Fibroblast of skin of scalp (primary cell): ENCODE results near the gene MBTPS2. TPM values are rescaled to one million over a fixed set of nuclear protein-coding genes. Genes with fewer than 3 reads are reported as not detected.
"Not testable (repeated sequence)": the region's sequence is repeated elsewhere in the genome, so short reads cannot be mapped to it uniquely, and the experiment has no call there.

ENCODE experiments used
- DNase-seq: peaks from one replicate; pipeline ENCODE4 v3.0.0-alpha.2; 2013
- polyA plus RNA-seq, 2 experiments: library from polyadenylated mRNA; unstranded; fragments of 120-200 nt; gene quantifications; one replicate each; pipeline ENCODE4 v1.2.1, GENCODE V29; 2013; ENCODE audit not compliant: insufficient read length in 2 of 2

Gene MBTPS2
- polyA plus RNA-seq (2013, experiment 1 of 2; ENCODE audit: insufficient read length) = 19.5 TPM
- 23.2 TPM for polyA plus RNA-seq (2013, experiment 2 of 2; ENCODE audit: insufficient read length)

DNA sequence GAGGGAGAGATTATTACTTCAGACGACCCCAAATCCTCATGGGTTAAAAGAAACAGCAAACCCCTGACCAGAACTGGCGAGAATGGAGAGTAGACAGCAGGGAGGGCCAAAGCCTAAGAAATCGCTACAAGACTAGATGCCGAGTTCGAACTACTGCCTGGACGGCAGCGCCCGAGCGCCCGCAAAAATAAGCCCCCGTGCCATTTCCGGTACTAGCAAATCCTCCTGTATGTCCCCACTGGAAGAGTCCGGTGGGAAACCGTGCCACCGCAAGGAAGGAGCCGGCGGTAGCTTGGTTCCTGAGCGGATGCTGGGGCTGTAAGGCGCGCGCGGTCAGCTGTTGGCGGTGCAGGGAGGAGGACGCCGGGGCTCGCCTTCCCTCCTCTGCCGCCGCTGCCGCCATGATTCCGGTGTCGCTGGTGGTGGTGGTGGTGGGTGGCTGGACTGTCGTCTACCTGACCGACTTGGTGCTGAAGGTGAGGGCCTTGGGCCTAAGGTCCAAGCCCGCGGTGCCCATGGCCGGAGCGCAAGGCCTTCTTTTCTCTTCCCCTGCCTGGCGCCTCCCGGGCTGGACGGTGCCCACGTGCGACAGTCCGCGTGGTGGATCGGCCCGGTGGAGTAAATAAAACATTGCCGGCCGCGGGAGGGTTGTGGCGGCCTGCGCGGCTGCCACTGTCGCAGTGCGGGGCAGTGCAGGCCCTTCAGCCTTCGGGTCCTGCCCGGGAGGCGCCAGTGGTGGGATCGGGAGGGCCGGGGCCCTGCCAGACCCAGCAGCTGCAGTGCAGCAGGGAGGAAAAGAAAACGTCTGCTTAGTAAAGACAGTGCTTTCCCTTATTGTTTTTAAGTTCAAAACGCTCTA lies at the start of gene MBTPS2:
Gene MBTPS2 (plus strand): TSS at position 284 of the 859 bp plus-strand sequence. CDS start 118 bp downstream, at position 402.
- DNase-seq = peak; percentile 90

DNA sequence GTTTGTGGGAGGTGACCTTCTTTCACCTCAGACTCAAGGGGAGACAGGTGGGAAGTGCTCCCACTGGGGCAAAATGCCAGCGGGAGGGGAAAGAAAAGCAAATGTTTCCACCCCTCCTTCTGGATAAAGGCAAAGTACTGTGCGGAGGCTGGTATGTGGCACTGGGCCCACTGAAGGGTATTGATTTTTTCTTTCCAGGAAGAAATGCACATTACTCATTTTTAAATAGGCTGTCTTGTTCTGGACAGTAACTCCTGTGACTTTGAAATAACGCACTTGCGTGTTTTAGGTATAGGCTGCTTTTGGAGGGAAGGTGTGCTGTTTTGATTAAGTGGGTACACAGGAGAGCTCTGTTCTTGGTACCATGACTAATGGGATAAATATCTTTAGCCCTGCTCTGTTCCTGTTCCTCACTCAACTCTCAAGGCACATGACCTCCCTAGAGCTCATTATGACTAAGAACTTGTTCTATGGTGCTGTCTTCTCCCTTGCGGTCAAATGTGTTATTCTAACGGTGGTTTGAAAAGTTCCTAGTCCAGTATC lies 40.7 kb upstream of the MBTPS2 start:
- DNase-seq = peak; percentile 13

DNA sequence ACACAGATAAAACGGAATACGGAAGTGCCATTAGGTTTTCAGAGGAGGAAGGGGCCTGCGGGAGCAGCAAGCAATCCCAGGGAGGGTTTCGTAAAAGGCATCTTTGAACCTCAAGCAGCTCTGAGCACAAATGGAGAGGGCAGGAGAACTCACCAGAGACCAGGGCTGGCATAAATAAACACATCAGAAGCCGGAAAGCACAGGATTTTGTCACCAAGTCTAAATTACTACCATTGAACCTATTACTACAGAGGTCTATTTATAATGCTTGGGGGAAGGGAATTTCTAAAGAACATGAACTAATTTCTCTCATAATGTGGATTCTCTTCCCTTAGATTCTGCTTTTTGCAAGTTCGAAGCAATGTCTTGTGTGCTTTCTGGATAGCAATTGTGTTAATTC lies 39.6 kb upstream of the MBTPS2 start:
- no peak for DNase-seq

DNA sequence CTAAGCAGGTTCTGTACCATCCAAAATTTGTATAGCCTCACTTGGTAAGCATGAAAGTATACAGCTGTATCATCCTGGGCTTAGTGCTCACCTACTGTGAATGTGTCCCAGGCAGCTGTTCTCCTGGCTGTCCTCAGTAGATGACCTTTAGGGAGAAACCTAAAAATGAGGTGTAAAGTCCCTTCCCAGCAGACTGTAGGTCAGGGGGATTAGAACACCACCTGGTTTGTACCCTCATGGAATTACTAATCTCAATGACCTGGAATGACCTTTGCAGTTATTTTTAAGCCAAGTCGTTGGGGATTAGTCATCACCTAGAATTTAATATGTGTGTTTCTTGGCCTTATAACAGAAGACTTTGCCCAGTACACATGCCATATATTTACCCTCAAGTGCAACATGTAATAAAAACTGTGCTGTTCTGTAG lies 39.1 kb upstream of the MBTPS2 start:
- peak; percentile 15 for DNase-seq

DNA sequence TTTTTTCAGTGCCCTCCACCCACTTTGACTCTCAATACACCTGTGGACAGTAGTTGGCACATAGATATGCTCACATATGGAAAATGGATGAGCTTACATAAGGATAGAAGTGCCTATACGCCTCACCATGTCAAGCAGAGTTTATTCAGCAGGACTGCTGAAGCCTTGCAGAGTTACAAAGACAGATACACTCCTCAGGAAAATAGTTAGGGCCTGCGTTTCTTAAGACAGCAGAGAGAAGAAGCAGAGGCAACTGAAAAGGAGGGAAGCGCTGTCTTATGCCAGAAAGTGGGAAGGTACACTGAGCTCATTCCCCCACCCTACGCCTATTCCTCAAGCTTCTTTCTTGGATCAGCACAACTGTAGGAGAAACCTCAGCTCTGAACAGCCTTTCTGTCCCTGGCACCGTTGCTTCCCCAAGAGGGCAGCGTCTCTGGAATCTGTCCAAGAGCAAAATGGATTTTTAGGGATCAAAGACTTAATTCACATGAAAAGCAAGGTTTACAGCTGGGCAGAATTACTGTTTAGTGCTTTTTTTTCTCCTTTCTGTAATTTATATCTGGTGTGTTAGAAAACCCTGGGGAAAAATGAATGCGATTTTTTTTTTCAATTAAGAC lies 37.3 kb upstream of the MBTPS2 start:
- no peak for DNase-seq

DNA sequence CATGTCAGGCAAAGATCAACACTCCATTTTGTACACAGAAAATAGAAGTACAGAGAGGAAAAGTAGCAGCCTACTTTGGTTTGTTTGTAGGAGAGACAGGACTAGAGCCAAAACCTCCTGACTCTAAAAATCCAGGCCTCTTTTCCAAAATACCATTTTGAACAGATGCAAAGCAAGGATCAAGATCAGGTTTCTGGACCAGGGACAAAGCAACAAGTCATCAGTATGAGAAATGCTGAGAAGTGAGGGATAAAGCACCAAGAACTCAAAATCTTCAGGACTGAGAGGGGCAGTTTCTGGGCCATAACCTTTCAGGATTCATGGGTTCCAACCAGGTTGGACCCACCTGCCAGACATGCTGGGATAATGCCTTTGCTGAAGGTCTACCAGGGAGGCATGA lies 36.6 kb upstream of the MBTPS2 start:
- no peak for DNase-seq

DNA sequence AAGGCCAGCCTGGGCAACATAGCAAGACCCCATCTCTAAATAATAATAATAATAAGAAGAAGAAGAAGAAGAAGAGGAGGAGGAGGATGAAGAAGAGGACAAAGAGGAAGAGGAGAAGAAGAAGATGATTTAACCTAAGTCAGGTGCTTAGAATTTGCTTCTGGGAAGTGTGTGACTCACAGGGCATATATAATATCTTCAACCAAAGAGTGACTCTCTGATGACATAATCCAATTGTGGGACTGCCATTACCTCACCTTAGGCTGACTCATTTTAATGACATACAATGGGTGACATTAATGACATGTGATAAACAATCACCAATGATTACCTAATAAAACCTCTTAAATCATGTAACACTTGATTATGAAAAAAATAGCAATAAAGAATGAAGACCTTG lies 32.7 kb upstream of the MBTPS2 start:
- no peak for DNase-seq

DNA sequence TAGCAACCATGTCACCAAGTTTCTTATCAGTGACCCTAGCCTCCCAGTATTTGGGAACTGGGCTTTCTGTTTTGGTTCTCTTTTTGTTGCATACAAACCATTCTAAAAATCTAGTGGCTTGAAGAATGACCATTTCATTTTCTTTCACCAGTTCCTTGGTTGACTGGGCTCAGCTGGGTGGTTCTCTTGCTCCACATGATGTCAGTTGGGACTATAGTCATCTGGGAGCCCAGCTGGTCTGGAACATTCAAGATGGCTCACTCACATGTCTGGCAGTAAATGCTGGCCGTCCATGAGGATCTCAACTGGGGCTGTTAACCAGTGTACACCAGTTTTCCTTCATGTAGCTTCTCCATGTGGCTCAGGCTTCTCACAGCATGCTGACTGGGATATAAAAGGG lies 27.6 kb upstream of the MBTPS2 start:
- DNase-seq = no peak

DNA sequence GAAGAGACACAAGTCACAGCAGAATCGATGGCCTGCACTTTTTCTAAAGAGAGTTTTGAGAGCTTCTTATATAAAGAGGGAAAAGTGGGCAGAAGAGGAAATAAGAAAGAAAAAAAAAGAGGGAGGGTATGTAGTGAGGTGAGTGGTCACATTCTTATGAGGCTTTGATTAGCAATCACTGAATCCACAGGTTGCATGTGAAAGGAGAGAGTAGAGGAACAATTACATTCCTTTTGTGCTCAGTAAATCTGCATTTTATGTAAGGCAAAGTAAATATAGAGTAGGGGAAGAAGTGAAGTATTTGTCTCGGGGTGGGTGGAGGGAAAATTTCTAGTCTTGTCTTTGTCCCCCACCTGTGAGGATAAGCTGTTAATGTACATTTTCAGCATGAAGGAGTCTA lies 26.8 kb upstream of the MBTPS2 start:
- no peak for DNase-seq

DNA sequence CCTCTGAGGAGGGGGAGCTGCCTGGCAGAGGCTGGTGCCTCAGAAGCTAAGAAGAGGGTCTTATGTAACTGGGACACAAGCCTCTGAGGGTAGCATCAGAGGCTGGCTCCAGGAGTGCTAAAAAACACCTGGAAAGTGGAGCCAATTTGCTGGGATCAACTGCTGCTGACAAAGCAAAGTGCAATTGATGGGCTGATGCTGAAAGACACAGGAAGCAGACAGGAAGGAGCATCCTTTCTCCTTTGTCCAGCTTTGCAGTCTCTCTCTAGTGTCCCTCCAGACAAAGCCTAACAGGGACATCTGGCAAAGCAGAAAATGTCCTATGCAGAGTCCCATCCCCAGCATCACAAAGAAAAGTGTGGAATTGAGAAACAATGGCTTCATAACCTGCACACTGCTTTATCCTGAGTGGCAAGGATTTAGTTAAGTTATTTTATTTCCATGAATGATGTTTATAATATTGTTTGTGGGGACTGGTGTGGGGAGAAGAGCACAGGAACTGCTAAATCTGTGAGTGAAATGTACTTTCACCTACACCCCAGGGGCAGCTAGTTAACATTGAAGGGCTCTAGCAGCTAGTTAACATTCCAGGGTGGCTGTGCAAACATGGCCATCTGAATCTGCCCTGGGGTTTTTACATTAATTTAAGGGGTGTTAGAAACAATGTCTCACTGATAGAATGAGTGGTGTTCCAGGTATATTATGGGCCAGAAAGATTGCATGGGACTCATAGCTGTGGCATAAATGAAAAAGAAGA lies 25.6 kb upstream of the MBTPS2 start:
- DNase-seq = no peak

DNA sequence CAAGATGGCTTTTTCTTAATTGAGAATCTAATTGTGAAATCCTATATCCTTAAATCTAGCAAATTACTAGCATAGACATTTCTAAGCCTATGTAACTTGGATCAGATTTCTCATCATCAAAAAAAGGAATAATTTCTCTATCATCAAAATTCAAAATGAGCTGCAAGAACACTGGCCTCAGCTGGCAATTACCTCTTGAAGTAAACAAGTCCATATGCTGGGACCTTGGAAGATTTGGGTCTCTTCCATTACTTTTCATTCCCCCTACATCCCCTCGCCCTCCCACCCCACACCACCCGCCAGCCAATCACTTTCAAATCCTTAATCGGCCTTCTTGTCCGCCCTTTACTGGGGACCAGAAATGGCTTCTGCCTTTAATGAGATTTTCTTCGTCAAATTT lies 23.3 kb upstream of the MBTPS2 start:
- DNase-seq = no peak

DNA sequence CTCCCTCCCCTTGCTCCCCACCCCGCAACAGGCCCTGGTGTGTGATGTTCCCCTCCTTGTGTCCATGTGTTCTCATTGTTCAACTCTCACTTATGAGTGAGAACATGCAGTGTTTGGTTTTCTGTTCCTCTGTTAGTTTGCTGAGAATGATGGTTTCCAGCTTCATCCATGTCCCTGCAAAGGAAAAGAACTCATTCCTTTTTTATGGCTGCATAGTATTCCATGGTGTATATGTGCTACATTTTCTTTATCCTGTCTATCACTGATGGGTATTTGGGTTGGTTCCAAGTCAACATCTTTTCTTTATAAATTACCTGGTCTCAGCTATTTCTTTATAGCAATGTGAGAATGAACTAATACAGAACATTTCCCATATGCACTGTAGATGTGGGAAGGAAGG lies 19.2 kb upstream of the MBTPS2 start:
- not testable (repeated sequence) for DNase-seq

DNA sequence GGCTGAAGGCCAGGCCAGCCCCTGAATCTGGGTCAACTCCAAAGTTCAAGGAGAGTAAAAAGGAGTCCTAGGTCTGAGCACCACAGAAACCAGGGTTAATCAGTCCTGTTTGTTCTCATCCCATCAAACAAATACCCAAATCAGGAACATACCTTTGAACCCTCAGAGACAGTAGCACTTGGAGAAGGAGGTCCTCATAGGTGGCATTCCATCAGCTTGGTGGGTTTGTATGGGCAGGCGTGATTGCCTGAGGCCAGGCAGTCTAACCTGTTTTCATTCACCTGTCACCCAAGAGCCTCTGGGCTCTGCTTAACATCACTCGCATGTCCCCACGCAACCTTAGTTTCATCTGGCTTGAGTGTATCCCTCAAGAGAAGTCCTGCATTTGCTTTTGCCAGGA lies 17.5 kb upstream of the MBTPS2 start:
- DNase-seq = no peak

DNA sequence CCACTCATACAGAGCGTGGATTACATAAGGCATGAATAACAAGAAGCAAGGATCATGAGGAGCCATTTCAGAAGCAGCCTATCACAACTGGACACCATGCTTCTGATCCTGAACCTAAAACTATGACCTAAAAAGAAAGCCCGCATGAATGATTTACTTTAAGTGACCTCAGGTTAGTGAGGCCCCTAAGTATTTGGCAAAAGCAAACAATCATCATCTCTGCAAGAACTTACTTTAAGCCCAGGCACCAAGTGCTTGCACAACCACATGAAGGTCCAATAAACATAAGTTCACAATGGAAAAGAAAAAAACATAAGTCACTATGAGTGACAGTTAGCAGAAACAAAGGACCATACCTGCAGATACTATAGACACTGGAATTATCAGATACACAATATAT lies 7.9 kb upstream of the MBTPS2 start:
- no peak for DNase-seq

DNA sequence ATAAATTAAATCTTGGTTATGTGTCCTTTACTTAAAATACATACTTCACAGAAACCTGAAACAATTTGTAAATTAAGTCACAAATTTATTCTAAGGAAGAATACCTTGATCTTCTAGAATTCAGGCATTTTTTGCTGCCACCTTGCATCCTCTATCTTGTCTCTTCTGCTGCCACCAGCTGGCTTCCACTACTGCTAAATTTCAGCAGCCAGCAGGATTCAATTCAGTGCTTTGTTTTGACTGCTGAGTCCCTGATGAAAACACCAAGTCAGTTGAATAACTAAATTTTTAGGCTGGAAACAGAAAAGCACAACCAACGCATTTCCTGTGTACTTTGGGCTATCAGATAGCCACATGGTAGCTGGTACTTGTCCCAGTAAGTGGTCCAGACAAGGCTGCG lies 2.4 kb upstream of the MBTPS2 start:
- no peak for DNase-seq

DNA sequence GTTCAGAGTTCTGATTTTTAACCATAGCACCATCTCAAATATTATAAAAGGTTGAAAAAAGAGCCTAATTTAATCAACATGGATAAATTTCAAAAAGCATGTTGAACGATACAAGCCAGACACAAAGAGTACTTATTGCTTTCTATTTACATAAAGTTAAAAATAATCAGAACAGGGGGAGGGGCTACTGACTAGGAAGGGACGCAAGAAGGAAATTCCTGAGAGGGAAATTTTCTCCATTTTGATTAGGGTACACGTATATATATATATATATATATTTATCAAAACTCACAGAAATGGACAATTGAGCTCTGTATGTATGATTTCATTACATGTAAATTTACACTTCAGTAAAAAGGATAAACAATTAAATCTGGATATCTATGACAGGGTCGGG lies 482 bp upstream of the MBTPS2 start:
- DNase-seq = peak; percentile 20

DNA sequence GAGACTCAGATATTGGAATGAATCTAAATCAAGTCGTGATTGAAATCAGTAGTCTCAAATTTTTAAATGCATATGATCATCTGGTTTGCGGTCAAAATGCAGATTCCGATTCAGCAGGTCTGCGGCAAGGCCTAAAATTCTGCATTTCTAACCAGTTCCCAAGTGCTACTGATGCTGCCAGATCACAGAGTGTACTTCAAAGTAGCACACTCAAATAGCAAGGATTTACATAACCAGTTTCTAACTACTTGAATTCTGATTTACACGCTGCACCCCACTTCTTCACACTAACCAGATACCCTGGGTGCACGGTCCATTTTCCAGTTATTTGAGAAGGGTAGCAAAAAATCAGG lies 752 bp downstream of the MBTPS2 start:
- no peak for DNase-seq

DNA sequence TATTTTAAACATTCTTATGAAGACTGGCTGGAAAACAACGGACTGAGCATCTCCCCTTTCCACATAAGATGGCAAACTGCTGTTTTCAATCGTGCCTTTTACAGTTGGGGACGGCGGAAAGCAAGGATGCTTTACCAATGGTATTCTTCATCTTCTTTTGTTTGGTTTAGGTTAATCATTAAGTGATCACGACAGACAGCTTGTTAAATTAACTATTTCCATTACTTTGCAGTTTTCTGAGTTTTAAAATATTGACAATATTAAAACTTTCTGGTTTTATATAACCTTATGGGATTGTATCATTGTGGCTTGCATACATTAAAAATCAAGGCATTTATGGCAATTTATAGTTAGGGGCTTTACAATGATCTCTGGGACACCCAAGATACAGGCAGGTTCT lies 3.8 kb downstream of the MBTPS2 start:
- no peak for DNase-seq

DNA sequence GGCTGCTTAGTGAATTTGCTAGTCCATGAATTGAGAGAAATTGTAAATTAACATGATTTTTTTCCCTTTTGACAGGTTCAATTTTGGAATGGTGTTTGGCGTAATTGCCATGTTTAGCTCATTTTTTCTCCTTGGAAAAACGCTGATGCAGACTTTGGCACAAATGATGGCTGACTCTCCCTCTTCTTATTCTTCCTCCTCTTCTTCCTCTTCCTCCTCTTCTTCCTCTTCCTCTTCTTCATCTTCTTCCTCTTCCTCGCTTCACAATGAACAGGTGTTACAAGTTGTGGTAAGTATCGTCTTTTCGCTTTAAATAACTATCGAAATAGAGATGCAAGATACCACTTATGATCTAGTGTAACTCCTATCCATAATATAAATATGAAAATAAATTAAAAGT lies 5.7 kb downstream of the MBTPS2 start:
- DNase-seq = no peak

DNA sequence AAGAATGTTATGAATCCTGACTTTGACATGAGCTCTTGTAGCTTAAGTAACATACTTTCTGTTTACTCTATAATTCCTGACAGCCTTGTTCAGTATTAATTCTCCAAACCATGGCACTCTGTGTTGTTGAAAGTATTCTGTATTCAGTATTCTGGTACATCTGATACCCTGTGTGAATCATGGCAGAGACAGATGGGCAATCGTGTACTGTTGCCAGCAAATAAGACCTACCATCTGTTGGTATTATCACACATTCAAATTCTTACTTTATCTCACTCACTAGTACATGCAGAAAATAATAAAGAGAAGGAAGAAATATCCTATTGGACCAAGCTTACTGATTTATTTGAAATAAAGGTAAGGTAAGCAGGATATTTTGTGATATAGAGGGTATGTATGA lies 7.9 kb downstream of the MBTPS2 start:
- DNase-seq = no peak

DNA sequence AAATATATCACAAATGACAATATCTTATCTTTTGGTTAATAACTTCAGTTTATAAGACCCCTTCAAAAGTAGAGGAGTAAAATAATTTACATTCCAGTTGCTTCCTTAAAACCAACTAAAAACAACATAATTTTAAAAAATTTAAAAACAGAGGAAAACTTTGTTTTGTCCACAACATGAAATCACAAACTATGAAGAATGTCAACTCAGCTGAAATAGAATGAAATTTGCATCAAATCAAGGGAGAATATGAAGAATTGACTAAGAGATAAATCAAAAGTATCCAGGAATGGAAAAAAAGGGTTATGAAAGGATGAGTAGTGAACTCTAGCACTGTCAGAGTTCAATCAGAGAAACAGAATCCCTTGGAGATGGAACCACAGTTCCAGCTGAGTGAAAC lies 14.2 kb downstream of the MBTPS2 start:
- DNase-seq = no peak

DNA sequence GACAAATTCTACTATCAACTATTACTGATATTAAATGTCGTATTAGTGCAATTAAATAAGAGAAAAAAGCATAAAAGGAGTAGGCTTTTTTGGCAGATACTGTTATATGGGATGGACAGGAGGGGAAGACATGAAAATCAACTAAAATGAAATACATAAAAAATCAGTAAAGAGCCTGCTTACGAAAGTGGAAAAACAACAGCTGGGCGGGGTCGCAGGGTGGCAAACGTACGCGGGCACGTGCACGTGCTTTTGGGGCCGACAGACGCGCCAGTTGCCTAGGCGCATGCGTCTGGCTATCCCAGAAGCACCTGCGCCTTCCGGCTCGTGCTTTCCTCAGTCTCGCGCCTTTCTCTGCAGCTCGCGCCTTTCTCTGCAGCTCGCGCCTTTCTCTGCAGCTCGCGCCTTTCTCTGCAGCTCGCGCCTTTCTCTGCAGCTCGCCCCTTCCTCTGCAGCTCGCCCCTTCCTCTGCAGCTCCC lies 16.6 kb downstream of the MBTPS2 start, which contains the start of gene YY2:
Gene YY2 (plus strand): TSS at position 51 of the 479 bp plus-strand sequence. CDS start 498 bp downstream, outside the sequence.
- no peak for DNase-seq

DNA sequence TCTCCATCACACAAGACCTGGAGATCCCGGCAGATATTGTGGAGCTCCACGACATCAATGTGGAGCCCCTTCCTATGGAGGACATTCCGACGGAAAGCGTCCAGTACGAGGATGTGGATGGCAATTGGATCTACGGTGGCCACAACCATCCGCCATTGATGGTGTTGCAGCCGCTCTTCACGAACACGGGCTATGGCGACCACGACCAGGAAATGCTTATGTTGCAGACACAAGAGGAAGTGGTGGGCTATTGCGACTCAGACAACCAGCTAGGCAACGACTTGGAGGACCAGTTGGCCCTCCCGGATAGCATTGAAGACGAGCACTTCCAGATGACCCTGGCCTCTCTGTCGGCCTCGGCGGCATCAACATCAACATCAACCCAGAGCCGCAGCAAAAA lies 17.1 kb downstream of the MBTPS2 start:
- no peak for DNase-seq
